RWPE1 (cell line): ENCODE measurements around the gene EIF3L.

Experiments used
- CTCF ChIA-PET: fragments of 350-600 bp; sonication (Branson Sonifier 250); formaldehyde crosslinking; extraction: SDS; loops from one replicate; lab custom pipeline; 2021; lab: Yijun Ruan, JAX
- POLR2A ChIA-PET: fragments of 400-600 bp; formaldehyde crosslinking; extraction: SDS; loops from one replicate; lab custom pipeline; 2020; ENCODE audit warnings: antibody characterized with exemption; ENCODE audit not compliant: low non-redundant PET; lab: Yijun Ruan, JAX
- DNase-seq: peaks from one replicate; pipeline ENCODE4 v3.0.0; 2012; ENCODE audit warnings: low spot score
- H3K27ac ChIP-seq: fragments of 450-650 bp; 2 replicates; pipeline ENCODE4 v1.5.1; 2017
- TF ChIP-seq, protein P1 (sequence below): fragments of 450-650 bp; conservative IDR thresholded peaks from 2 replicates; pipeline ENCODE4 v1.5.1; 2017; ENCODE audit warnings: low read depth, mild to moderate bottlenecking

The EIF3L gene

DNA sequence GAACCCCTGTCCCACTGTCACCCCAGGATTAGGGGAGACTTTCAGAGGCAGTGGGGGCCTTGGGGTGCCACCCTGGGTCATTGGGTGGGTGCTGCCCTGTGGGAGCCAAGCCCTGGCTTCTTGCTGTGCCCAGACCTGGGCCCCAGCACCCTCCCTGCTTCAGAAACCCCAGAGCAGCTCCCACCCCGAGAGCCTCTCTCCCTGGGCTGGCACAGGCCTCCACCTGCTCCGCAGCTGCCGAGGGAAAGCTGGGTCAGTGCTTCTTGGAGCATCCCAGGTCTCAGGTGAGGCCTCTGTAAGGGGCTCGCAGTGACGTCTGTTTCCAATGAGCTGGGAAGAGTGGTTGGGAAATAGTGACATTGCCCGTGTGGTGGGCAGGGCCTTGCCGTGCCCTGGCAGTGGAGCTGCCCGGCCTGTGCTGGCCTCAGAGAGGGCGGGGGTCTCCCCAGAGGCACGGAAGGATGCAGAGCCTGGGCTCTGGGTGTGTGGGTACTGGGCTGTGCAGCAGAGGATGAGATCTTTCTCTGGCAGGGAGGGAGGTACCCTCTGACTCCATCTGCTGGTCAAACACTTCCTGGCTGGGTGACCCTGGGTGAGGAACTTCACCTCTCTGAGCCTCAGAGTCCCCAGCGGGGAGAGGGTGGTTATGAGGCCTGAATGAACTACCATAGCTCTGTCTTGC, 81.2 kb downstream of the EIF3L start:
- POLR2A ChIA-PET: no interaction called here
- H3K27ac ChIP-seq: peak overlapping the region; percentile 82
- TF ChIP-seq, protein P1, sequence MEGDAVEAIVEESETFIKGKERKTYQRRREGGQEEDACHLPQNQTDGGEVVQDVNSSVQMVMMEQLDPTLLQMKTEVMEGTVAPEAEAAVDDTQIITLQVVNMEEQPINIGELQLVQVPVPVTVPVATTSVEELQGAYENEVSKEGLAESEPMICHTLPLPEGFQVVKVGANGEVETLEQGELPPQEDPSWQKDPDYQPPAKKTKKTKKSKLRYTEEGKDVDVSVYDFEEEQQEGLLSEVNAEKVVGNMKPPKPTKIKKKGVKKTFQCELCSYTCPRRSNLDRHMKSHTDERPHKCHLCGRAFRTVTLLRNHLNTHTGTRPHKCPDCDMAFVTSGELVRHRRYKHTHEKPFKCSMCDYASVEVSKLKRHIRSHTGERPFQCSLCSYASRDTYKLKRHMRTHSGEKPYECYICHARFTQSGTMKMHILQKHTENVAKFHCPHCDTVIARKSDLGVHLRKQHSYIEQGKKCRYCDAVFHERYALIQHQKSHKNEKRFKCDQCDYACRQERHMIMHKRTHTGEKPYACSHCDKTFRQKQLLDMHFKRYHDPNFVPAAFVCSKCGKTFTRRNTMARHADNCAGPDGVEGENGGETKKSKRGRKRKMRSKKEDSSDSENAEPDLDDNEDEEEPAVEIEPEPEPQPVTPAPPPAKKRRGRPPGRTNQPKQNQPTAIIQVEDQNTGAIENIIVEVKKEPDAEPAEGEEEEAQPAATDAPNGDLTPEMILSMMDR: peak; percentile 30; the same call in 1 of the 2 replicates
- DNase-seq: peak; percentile 13
- CTCF ChIA-PET: interaction anchor here (0.7 to 1.1 kb wide), 2 partner anchors 8 to 25 kb away, joined by 3 to 4 read pairs; no protein-coding TSS in a partner anchor

GRCh38 chr22:37930952-37931440, 81.8 kb downstream of the EIF3L start:
- POLR2A ChIA-PET: no interaction called here
- TF ChIP-seq, protein P1: 0 out of 2 replicates have a peak, but pooled peaks have one; percentile 4

GRCh38 chr22:37931893-37932389, 82.7 kb downstream of the EIF3L start:
- peak overlapping the region; percentile 82 for H3K27ac ChIP-seq
- no peak for DNase-seq
- ChIA-PET POLR2A (no interaction called here), CTCF (interaction anchor here (1.7 kb wide), 1 partner anchor 26 kb away, joined by 6 read pairs; the partner anchor contains the start of gene MICALL1)
- TF ChIP-seq, protein P1: no peak

More at GRCh38 chr22:37930952-37931440, 81.8 kb downstream of the EIF3L start:
- no peak for DNase-seq
- H3K27ac ChIP-seq: peak overlapping the region; percentile 82
- CTCF ChIA-PET: interaction anchor here (1.1 kb wide), 1 partner anchor 25 kb away, joined by 3 read pairs; no protein-coding TSS in a partner anchor

GRCh38 chr22:37932401-37932800, 83.2 kb downstream of the EIF3L start:
- H3K27ac ChIP-seq: peak overlapping the region; percentile 82
- ChIA-PET POLR2A (interaction anchor here (0.6 kb wide), 1 partner anchor 88 kb away, joined by 3 read pairs; the partner anchor contains the start of gene ANKRD54), CTCF (interaction anchor here (1.7 kb wide), 1 partner anchor 26 kb away, joined by 6 read pairs; the partner anchor contains the start of gene MICALL1)
- DNase-seq: no peak
- TF ChIP-seq, protein P1: no peak

- ChIA-PET POLR2A (interaction anchor here (0.6 kb wide), 1 partner anchor 89 kb away, joined by 3 read pairs; the partner anchor contains the start of gene ANKRD54), CTCF (interaction anchor here (0.5 to 1.7 kb wide), 2 partner anchors 22 to 27 kb away, joined by 3 to 6 read pairs; partner anchors contain the start of gene MICALL1)
- DNase-seq: no peak
- H3K27ac ChIP-seq: peak overlapping the region; percentile 82
- TF ChIP-seq, protein P1: no peak
Measured at GRCh38 chr22:37932821-37933578, 83.8 kb downstream of the EIF3L start.
